Retina (tissue), 1 donor: Measurements from ENCODE around the gene SF3B3.
"Not testable (repeated sequence)": the region's sequence is repeated elsewhere in the genome, so short reads cannot be mapped to it uniquely, and the experiment has no call there.

ENCODE experiments used
- DNase-seq: peaks from one replicate; pipeline ENCODE4 v3.0.0-alpha.2; 2016

The SF3B3 gene

DNA sequence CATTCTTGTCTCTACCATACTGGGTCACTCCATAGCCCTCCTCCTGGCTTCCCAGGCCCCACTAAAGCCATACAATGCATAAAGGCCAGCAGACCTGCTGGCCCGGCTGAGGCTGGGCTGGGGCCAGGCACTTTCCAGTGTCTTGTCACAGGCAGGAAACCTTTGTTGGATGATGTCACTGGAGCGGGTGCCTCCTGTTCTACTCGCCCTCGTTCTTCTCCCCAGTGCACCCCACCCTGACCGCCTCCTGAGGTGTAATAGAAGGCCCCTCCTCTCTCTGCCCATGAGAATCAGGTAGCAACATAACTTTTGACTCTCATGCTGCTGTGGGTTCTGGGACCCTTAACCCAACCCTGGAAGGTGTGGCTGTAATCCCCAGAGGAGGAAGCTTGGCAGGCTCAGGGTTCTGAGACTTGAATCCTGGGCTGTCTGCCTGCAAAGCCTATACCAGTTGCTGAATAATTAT is 68.5 kb downstream of the SF3B3 start:
- DNase-seq: no peak

GRCh38 chr16:70593544-70593943 is 69.9 kb downstream of the SF3B3 start:
- DNase-seq: no peak

- DNase-seq: no peak
These were observed 71.0 kb downstream of the SF3B3 start for GRCh38 chr16:70594569-70594968.

DNA sequence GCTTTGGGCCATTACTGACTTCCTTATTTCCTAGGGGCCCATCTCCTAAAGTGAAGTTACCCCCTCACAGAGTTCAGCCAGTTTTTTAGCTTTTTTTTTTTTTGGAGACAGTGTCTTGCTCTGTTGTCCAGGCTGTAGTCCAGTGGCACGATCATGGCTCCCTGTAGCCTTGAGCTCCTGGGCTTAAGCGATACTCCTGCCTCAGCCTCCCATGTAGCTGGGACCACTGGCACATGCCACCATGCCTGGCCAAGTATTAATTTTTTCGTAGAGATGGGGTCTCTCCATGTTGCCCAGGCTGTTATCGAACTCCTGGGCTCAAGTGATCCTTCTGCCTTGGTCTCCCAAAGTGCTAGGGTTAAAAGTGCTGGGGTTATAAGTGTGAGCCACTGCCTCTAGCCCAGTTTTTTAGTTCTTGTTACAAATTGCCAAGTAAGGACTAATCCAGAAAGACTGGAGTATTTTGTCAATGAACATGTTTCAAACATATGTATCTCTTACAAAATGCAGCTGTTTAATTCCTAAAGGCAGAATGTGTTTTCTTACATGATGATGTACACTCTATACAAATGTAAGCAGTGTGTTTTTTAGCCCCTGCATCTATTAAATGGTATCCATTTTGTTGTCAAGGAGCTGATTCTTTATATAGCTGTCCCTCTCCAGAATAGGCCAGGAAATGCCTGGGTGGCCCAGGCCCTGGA is 73.7 kb downstream of the SF3B3 start:
- no peak for DNase-seq

DNA sequence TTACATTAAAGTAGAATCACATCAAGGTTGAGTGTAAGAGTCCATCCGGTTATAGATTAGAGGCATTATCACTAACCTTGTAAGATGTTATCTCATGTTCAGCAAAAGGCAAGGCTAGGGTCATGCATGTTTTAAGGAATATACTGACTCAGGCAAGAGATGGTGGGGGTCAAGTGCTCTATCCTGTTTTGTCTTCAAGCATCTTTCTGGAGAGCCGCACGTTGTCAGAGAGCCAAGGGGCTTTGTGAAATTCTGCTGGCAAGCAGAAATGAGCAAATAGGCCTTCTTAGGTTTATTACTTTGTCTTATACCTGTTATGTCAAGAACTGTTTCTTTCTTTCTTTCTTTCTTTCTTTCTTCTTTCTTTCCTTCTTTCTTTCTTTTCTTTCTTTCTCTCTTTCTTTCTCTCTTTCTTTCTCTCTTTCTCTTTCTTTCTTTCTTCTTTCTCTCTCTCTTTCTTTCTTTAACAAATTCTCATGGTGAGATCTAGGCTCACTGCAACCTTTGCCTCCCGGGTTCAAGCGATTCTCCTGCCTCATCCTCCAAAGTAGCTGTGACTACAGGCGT is 75.4 kb downstream of the SF3B3 start:
- DNase-seq: no peak

- no peak for DNase-seq
These were observed 77.1 kb downstream of the SF3B3 start for GRCh38 chr16:70600730-70601129.

DNA sequence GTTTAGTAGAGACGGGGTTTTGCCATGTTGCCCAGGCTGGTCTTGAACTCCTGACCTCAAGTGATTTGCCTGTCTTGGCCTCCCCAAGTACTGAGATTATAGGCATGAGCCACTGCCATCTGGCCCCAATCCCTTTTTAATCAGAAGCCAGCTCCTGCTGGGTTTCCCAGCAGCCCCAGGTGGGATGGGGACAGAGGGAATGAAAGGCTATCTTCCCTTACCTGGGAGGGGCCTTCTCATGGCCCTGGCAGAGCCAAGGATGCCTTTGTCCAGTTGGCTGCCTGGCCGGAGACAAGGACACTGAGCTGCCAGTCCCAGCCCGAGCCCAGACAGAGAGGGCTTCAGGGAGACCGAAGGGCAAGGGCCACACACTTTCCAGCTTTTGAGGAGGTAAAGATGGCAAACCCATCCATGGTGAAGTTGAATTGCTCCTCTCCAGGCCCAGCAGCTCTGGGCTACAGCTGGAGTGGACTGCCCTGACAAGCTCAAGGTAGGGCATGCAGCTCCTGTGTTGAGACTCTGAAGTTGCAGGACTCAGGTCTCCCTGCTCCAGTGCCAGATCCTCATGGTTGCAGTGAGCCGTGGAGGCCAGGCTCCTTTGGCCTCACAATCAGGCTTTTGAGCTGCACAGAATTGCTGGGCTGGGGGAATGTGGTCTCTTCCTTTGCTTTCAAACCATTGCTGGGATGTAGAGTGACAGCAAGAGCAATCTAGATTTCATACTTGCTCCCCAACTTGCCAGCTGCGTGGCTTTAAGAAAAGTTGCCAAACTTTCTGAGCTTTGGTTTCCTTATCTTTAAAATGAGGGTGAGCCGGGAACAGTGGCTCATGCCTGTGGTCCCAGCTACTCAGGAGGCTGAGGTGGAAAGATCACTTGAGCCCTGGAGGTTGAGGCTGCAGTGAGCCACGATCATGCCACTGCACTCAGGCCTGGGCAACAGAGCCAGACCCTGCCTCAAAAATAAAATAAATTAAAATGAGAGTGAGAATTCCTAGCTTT is 78.3 kb downstream of the SF3B3 start:
- no peak for DNase-seq

DNA sequence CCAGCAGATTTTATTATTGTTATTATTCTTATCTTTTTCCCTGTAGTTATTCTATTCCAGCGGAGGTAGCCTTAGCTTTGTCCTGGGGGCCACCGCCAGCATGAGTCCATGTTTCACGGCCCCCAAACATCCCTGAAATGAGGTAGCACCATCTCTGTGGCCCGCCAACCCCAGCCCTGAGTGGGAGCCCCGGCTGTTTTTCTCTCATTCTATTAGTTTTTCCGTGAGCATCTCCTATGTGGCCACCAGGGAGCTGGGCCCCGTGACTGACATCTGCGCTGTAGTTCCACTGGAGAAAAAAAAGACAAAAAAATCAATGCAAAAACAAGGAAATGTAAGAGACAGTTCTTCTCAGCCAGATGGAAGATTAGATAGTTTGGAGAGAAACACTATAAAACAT is 79.2 kb downstream of the SF3B3 start:
- no peak for DNase-seq

GRCh38 chr16:70604407-70605282 is 81.0 kb downstream of the SF3B3 start:
- DNase-seq: no peak

DNA sequence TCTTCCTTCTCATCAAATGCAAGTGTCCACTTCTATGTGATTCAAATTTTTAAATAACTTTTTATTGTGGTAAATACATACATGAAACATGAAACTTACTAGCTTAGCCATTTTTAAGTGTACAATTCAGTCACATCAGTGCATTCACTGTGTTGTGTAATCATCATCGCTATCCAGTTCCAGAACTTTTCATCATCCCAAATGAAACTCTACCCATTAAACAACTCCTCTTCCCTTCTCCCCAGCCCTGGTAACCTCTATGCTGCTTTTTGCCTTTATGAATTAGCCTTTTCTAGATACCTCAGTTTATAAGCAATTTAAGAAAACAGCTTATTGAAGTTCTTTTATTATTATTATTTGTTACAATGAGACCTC is 81.7 kb downstream of the SF3B3 start:
- no peak for DNase-seq

DNA sequence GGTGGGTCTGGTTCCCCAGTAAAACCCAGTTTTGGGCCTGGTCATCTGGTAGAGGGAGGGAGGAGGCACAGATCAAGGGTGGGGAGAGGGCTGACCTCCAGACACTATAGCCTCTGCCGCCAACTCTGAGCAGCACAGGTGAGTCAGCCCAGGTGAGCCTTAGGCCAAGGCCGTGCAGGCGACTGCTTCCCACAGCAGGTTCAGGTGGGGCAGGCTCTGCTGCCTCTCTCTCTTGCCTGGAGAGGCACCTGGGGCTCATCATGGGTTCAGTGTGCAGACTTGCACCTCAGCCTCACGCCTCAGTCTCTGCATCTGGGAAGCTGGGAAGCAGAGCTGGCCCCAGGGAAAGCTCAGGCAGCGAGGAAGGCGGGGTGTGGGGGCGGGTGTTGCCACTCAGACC is 84.9 kb downstream of the SF3B3 start:
- DNase-seq: no peak

GRCh38 chr16:70610273-70611223 is 86.9 kb downstream of the SF3B3 start:
- no peak for DNase-seq

DNA sequence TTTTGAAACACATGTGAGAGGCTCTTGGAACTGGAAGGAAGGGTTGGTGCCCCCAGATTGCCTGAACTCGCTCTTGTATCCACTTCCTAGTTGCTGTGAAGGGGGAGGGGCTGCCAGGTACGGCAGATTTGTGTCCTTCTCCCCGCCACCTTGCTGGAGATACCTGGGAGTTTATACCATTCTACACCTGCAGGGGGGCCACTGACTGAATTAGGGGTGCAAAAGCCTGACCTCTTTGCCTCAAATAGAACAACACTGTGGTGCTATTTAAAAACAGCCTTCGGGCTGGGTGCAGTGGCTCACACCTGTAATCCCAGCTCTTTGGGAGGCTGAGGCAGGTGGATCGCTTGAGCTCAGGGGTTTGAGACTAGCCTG is 87.6 kb downstream of the SF3B3 start:
- no peak for DNase-seq

DNA sequence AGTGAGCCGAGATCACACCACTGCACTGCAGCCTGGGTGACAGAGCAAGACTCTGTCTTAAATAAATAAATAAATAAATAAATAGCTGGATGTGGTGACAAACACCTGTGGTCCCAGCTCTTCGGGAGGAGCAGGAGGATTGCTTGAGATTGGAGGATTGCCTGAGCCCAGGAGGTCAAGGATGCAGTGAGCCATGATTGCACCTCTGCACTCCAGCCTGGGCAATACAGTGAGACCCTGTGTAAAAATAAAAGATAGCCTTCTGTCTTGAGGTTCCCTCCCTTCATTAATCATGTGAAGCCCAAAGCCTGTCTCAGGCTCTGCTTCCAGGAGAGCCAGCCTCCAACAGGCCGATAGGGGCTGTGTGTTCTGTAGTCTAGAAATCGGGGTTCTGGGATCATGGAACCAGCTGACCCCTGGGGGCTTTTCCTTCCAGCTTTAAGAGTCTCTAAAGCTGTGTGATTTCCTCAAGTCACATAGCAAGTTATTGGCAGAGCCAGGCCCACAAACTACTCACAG is 88.2 kb downstream of the SF3B3 start:
- no peak for DNase-seq

- DNase-seq: no peak
These were observed 89.3 kb downstream of the SF3B3 start for GRCh38 chr16:70612931-70613330.

DNA sequence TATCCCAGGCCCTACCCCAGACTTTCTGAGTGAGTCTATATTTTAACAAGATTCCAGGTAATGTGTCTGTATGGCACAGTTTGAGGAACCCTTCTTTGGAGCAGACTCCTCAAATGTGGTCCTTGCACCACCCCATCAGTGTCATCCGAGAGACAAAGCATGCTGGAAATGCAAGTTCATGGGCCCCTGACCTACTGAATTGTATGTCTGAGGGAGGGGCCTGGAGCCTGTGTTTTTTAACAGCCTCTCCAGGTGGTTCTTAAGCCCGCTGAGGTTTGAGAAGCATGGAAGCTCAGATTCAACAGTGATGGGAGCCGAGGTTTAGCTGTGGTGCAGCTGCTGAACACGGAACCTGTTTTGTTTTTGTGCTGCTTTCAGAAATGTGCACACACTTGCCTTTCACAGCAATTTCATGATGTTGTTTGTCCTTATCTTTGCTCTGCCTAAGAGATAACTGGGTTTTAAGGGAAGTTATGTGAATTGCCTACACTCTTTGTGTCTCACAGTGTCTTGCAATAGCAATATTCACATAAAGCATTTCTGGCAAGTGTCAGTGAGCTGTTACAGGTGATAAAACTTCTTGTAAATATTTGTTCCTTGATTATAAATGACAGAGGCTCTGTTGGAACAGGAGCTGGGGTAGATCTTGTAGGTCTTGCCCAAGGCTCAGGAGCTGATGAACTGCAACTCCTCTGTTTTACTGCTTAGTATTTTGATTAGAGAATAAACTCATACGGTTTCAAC is 90.8 kb downstream of the SF3B3 start:
- no peak for DNase-seq

- no peak for DNase-seq
These were observed 92.3 kb downstream of the SF3B3 start for GRCh38 chr16:70615945-70616344.

GRCh38 chr16:70621864-70622263 is 98.2 kb downstream of the SF3B3 start:
- not testable (repeated sequence) for DNase-seq
